Activated naive CD4-positive, alpha-beta T cell treated with anti-CD3 and anti-CD28 coated beads for 36 hours (primary cell): ENCODE measurements around the gene KATNAL1. TPM values are rescaled to one million over a fixed set of nuclear protein-coding genes. Genes with fewer than 3 reads are reported as not detected.

ENCODE experiments used
- CTCF ChIA-PET: fragments of 350-600 bp; sonication (Branson Sonifier 250); formaldehyde crosslinking; loops from one replicate; lab custom pipeline; 2021; ENCODE audit warnings: antibody characterized with exemption; lab: Charles Lee
- DNase-seq: peaks from one replicate; pipeline ENCODE4 v3.0.0-alpha.2; 2020
- H3K27ac Mint-ChIP-seq: one replicate; pipeline ENCODE4 v1.8.0; 2021; ENCODE audit warnings: mild to moderate bottlenecking, mixed read lengths
- H3K27me3 Mint-ChIP-seq: one replicate; pipeline ENCODE4 v1.8.0; 2021; ENCODE audit warnings: low read depth, mixed read lengths
- H3K36me3 Mint-ChIP-seq: one replicate; pipeline ENCODE4 v1.8.0; 2021; ENCODE audit warnings: low read depth, mixed read lengths
- H3K4me1 Mint-ChIP-seq: one replicate; pipeline ENCODE4 v1.8.0; 2021; ENCODE audit warnings: low read depth, mixed read lengths
- H3K4me3 Mint-ChIP-seq: one replicate; pipeline ENCODE4 v1.8.0; 2021; ENCODE audit warnings: mild to moderate bottlenecking, moderate library complexity, mixed read lengths
- H3K9me3 Mint-ChIP-seq: one replicate; pipeline ENCODE4 v1.8.0; 2021; ENCODE audit warnings: mixed read lengths
- intact Hi-C: fragments of 100-400 bp; cut with micrococcal nuclease; formaldehyde crosslinking; loops from one replicate; pipeline ENCODE4 v1.15.1; 2023
- total RNA-seq, 2 experiments: library from RNA; stranded (reverse); gene quantifications; one replicate each; pipeline ENCODE4 v1.2.3, GENCODE V29; 2021

The KATNAL1 gene
- total RNA-seq, 2 experiments from 2014 or later = 8.0 to 8.3 TPM

DNA sequence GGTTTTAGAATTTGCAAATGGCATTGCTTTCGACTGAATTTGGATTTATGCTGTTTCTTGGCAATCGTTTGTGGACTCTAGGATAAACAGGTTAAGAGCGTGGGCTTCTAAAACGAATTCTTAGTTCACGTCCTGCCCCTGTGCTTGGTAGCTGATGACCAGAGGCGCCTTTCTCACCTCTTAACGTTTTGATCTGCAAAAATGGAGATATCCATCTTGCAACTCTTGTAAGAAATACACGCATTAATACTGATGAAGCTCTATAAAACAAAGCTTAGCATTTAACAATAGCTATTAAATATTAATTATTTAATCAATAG, 580 bp upstream of the KATNAL1 start:
- Mint-ChIP-seq H3K4me3 (peak overlapping the region; percentile 83), H3K9me3 (no peaks in the 10 kb centered on the region), H3K36me3 (no peaks in the 10 kb centered on the region), H3K27ac (no peak overlapping the region), H3K4me1 (peaks cover 14% of the 10 kb centered on the region), H3K27me3 (no peaks in the 10 kb centered on the region)
- no peak for DNase-seq
- intact Hi-C loops = loop anchor here (1.0 to 5.0 kb wide), 9 partner anchors 87 to 854 kb away; partner anchors contain the start of genes HSPH1, UBL3 and USPL1
- CTCF ChIA-PET = interaction anchor here (0.9 to 3.3 kb wide), 4 partner anchors 13 to 176 kb away, joined by 3 to 10 read pairs (median 4); no protein-coding TSS in a partner anchor

DNA sequence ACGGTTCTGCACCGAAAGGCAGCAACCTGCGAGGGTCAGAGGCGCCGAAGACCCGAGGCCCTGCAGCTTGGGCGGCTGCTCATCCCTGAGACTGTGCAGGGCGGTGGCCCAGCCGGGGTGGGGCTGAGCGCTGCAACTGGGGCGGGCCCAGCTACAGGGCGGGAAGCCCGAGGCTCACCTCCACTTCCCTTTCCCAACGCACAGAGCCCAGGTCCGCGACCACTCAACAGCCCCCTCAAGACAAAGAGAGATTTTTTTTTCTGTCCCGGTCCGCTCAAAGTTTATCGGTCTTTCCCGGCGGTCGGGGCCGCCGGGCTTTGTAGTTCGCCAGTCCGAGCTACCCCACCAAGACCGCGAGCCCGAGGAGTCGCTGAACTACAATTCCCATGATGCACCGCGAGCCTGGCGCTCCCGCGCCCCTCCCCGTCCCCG, 573 bp downstream of the KATNAL1 start:
- H3K27ac Mint-ChIP-seq = peak overlapping the region; percentile 76
- DNase-seq = peak; percentile 94
- peaks cover 14% of the 10 kb centered on the region for H3K4me1 Mint-ChIP-seq
- CTCF ChIA-PET = interaction anchor here (1.3 to 3.3 kb wide), 2 partner anchors 175 to 194 kb away, joined by 3 to 10 read pairs; no protein-coding TSS in a partner anchor
- H3K4me3 Mint-ChIP-seq = peak overlapping the region; percentile 83
- no peaks in the 10 kb centered on the region for H3K36me3 Mint-ChIP-seq
- intact Hi-C loops = loop anchor here (1.0 to 5.0 kb wide), 12 partner anchors 40 to 856 kb away; partner anchors contain the start of genes HSPH1, UBL3 and USPL1
- H3K27me3 Mint-ChIP-seq = no peaks in the 10 kb centered on the region
- no peaks in the 10 kb centered on the region for H3K9me3 Mint-ChIP-seq

DNA sequence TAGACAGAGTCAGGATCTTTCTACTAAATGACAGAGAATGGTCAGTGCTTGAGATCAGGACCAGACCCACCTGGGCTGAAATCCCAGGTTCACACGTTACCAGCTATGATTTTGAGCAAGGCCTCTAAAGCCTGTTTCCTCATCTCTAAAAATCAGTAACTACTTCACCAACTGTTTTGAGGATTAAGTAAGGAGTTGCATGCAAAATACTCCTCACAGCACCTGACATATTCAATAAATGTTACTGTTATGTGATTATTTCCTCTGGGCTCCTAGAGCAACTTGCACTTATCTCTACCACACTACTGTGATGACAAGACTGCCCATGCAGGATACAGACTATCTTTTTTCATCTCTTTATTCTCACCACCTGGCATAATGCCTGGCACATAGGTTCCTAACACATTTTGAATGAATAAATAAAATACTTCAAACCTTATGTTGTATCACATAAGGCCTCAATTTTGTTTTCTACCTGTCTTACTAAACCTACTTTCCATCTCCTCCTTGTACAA, 1.8 kb downstream of the KATNAL1 start:
- no peak overlapping the region for H3K27ac Mint-ChIP-seq
- no peaks in the 10 kb centered on the region for H3K36me3 Mint-ChIP-seq
- no peak overlapping the region for H3K4me3 Mint-ChIP-seq
- no peaks in the 10 kb centered on the region for H3K9me3 Mint-ChIP-seq
- no peak for DNase-seq
- no peaks in the 10 kb centered on the region for H3K27me3 Mint-ChIP-seq
- peaks cover 14% of the 10 kb centered on the region for H3K4me1 Mint-ChIP-seq
- intact Hi-C loops = loop anchor here (5.0 kb wide), 4 partner anchors 188 to 857 kb away; partner anchors contain the start of gene HSPH1
- CTCF ChIA-PET = interaction anchor here (2.4 to 3.3 kb wide), 2 partner anchors 12 to 173 kb away, joined by 6 to 10 read pairs; no protein-coding TSS in a partner anchor

DNA sequence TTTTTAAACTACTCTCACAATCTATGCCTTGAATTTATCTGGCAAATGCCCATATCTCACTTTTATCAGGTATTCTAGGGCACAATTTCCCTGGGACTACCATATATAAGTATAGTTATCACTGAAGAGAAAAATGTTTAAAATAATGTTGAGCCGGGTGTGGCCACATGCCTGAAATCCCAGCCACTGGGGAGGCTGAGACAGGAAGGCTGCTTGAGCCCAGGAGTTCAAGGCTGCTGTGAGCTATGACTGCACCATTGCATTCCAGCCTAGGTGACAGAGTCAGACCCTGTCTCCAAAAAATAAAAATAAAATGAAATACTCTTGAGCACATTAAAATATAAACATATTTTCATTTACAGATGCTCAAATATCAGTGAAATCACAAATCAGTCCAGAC, 4.1 kb downstream of the KATNAL1 start:
- Mint-ChIP-seq H3K4me3 (no peak overlapping the region), H3K27me3 (no peaks in the 10 kb centered on the region), H3K9me3 (no peaks in the 10 kb centered on the region), H3K27ac (no peak overlapping the region), H3K36me3 (no peaks in the 10 kb centered on the region), H3K4me1 (peaks cover 10% of the 10 kb centered on the region)
- CTCF ChIA-PET = interaction anchor here (2.4 kb wide), 1 partner anchor 15 kb away, joined by 6 read pairs; no protein-coding TSS in a partner anchor
- intact Hi-C loops = no loop called here
- no peak for DNase-seq

DNA sequence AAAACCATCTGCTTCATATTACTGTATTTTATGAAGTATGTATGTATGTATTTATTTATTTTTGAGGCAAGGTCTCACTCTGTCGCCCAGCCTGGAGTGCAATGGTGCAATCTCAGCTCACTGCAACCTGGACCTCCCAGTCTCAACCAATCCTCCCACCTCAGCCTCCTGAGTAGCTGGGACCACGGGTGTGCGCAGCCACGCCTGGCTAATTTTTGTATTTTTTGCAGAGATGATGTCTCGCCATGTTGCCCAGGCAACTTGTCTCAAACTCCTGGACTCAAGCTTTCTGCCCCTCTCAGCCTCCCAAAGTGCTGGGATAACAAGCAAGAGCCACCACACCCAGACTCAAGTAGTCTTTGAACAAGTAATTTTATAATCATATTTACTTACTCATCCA, 5.5 kb downstream of the KATNAL1 start:
- no peak overlapping the region for H3K4me3 Mint-ChIP-seq
- intact Hi-C loops = no loop called here
- no peaks in the 10 kb centered on the region for H3K9me3 Mint-ChIP-seq
- H3K4me1 Mint-ChIP-seq = peaks cover 10% of the 10 kb centered on the region
- H3K27ac Mint-ChIP-seq = no peak overlapping the region
- no peaks in the 10 kb centered on the region for H3K27me3 Mint-ChIP-seq
- no peaks in the 10 kb centered on the region for H3K36me3 Mint-ChIP-seq
- DNase-seq = no peak
- CTCF ChIA-PET = no interaction called here

DNA sequence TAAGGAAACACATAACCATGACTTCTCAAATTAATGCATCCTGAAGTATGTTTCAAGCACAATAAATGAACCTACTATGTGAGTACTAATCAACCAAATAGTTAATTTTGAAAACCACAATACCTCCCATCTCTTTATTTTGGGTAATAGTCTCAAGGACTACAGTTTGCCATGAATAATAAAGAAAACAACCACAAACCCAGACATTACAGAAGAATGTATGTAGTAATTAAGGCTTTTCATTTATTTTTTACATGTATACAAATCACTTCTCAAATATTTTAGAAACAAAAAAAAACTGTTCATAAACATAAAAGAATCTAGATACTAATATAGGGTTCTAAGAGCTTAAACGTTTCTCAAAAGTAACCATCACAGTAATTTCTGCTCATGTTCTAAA, 6.8 kb downstream of the KATNAL1 start:
- Mint-ChIP-seq H3K4me1 (peaks cover 4% of the 10 kb centered on the region), H3K27me3 (no peaks in the 10 kb centered on the region), H3K9me3 (no peaks in the 10 kb centered on the region), H3K27ac (no peak overlapping the region), H3K36me3 (no peaks in the 10 kb centered on the region), H3K4me3 (no peak overlapping the region)
- no peak for DNase-seq
- intact Hi-C loops = no loop called here
- CTCF ChIA-PET = interaction anchor here (0.5 to 0.7 kb wide), 2 partner anchors 273 to 565 kb away, joined by 3 read pairs; no protein-coding TSS in a partner anchor

DNA sequence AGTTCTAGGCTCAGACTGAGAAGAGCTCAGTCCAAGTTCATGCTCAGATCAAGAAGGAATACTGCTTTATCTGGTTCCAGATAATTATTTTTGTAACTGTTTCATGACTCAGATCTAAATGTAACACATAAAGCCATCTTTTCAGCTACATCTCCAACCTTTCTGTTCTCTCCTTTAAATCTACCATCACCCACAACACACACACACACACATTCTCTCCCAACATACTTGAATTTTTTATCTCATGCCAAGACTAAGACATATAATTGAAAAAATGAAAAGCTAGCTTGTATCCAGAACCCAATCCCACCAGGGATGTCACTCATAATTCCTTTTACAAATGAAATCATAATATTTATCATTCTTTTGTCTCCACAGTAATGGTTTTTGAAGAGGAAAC, 7.6 kb downstream of the KATNAL1 start:
- no peak overlapping the region for H3K4me3 Mint-ChIP-seq
- H3K27me3 Mint-ChIP-seq = no peaks in the 10 kb centered on the region
- CTCF ChIA-PET = no interaction called here
- H3K27ac Mint-ChIP-seq = no peak overlapping the region
- intact Hi-C loops = no loop called here
- H3K9me3 Mint-ChIP-seq = no peaks in the 10 kb centered on the region
- no peak for DNase-seq
- H3K36me3 Mint-ChIP-seq = no peaks in the 10 kb centered on the region
- peaks cover 4% of the 10 kb centered on the region for H3K4me1 Mint-ChIP-seq

DNA sequence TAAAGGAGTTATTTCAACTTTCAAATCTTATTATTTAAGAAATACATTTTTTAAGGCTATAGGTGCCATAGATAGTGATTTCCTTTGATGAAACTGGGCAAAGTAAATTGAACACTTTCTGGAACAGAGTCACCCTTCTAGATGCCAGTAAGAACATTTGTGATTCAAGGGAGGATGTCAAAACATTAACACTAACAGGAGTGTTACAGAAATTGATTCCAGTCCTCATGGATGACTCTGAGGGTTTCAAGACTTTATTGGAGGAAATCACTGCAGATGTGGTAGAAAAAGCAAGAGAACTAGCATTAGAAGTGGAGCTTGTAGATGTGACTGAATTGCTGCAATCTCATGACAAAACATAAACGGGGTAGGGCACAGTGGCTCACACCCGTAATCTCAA, 12.2 kb downstream of the KATNAL1 start:
- H3K27ac Mint-ChIP-seq = no peak overlapping the region
- H3K9me3 Mint-ChIP-seq = no peaks in the 10 kb centered on the region
- DNase-seq = no peak
- H3K4me3 Mint-ChIP-seq = no peak overlapping the region
- intact Hi-C loops = no loop called here
- no peaks in the 10 kb centered on the region for H3K27me3 Mint-ChIP-seq
- CTCF ChIA-PET = interaction anchor here (0.6 kb wide), 1 partner anchor 375 kb away, joined by 3 read pairs; no protein-coding TSS in a partner anchor
- H3K4me1 Mint-ChIP-seq = peaks cover 6% of the 10 kb centered on the region
- H3K36me3 Mint-ChIP-seq = no peaks in the 10 kb centered on the region

DNA sequence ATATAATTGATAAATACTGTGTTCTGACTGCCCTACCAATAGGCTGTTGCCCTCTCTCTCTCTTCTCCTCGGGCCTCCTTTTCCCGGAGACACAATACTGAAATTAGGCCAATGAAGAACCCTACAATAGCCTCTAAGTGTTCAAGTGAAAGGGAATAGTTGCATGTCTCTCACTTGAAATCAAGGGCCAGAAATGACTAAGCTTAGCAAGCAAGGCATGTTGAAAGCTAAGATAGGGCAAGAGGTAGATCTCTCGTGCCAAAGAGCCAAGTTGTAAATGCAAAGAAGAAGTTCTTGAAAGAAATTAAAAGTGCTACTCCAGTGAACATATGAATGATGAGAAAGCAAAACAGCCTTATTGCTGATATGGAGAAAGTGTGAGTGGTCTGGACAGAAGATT, 13.3 kb downstream of the KATNAL1 start:
- CTCF ChIA-PET = interaction anchor here (0.6 kb wide), 1 partner anchor 54 kb away, joined by 4 read pairs; no protein-coding TSS in a partner anchor
- Mint-ChIP-seq H3K4me1 (peaks cover 6% of the 10 kb centered on the region), H3K4me3 (no peak overlapping the region), H3K36me3 (no peaks in the 10 kb centered on the region), H3K27me3 (no peaks in the 10 kb centered on the region), H3K9me3 (no peaks in the 10 kb centered on the region), H3K27ac (no peak overlapping the region)
- intact Hi-C loops = no loop called here
- DNase-seq = no peak

DNA sequence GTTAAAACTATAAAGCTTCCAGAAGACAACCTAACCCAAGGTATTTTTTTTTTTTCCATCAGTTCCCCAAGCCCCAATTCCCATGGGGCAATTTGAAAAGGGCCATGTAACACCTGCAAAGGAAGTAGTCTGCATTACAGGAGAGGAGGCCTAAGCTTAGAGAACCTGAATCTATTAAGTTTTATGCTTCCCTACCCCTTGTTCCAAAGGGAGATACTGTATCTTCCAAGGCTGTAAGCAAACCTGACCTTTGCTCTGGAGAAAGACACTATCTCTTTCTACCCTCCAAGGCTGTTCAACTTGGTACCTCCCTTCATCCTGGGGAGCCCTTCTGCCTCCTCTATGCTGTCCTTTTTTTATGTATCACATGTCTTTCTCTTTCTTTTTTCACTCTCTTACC, 15.0 kb downstream of the KATNAL1 start:
- CTCF ChIA-PET = no interaction called here
- Mint-ChIP-seq H3K4me1 (peaks cover 2% of the 10 kb centered on the region), H3K4me3 (no peak overlapping the region), H3K27me3 (no peaks in the 10 kb centered on the region), H3K9me3 (no peaks in the 10 kb centered on the region), H3K27ac (no peak overlapping the region), H3K36me3 (no peaks in the 10 kb centered on the region)
- no peak for DNase-seq
- intact Hi-C loops = no loop called here

DNA sequence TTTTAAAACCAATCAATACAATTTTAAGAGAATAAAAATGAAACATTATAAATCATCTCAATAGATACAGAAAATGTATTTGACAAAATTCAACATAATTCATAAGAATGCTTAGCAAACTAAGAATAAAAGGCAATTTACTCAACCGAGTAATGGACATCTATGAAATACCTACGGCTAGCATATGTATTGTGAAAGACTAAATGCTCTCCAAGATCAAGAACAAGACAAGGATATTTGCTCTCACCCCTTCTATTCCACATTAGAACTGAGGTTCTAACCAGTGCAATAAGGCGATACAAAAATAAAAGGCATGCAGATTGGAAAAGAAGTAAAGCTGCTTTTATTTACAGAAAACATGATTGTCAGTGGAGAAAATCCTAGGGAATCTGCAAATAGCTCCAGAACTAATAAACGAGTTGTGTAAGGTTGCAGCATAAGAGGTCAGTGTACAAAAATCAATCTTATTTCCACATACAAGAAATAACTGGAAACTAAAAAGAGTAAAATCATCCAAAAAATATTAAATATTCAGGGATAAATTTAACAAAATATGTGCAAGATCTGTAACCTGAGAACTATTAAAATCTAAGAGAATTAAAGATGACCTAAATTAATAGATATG, 16.4 kb downstream of the KATNAL1 start:
- CTCF ChIA-PET = interaction anchor here (0.6 to 1.9 kb wide), 2 partner anchors 43 to 159 kb away, joined by 6 to 7 read pairs; no protein-coding TSS in a partner anchor
- intact Hi-C loops = no loop called here
- DNase-seq = no peak

DNA sequence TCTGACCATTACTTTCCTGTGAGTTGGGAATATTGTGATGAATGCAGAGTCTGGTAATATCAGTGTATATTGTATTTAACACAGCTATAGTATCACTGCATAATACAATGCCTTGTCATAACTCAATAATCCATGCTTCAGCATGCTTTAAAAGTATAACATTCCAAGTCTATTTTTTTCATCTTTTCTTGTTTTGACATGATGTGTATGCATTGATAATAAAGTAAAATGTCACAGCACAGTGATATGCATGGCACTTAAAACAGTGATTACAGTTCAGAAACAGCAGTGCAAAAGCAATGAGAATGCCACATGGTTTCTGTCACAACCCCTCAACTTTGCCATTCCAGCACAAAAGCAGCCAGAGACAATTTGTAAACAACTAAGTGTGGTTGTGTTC, 17.8 kb downstream of the KATNAL1 start:
- intact Hi-C loops = no loop called here
- CTCF ChIA-PET = interaction anchor here (0.6 to 1.9 kb wide), 2 partner anchors 42 to 157 kb away, joined by 3 to 6 read pairs; no protein-coding TSS in a partner anchor
- Mint-ChIP-seq H3K4me3 (no peak overlapping the region), H3K27ac (no peak overlapping the region), H3K9me3 (peaks cover 7% of the 10 kb centered on the region), H3K27me3 (no peaks in the 10 kb centered on the region), H3K36me3 (no peaks in the 10 kb centered on the region), H3K4me1 (peaks cover 2% of the 10 kb centered on the region)
- DNase-seq = no peak

More for the DNA sequence above, 16.4 kb downstream of the KATNAL1 start:
- Mint-ChIP-seq H3K27me3 (no peaks in the 10 kb centered on the region), H3K4me3 (no peak overlapping the region), H3K4me1 (peaks cover 2% of the 10 kb centered on the region), H3K36me3 (no peaks in the 10 kb centered on the region), H3K9me3 (no peaks in the 10 kb centered on the region), H3K27ac (no peak overlapping the region)
